Mammary epithelial cell (primary cell): ENCODE data around the gene HBG2.

Source experiments
- CTCF ChIP-seq, 2 donors: IDR thresholded peaks in 1 of 2; conservative IDR thresholded peaks in 1 of 2; 2 replicates each; pipeline ENCODE4 v1.5.1; 2011 to 2012; ENCODE audit warnings: inconsistent platforms in 2 of 2, low read length in 2 of 2, mild to moderate bottlenecking in 2 of 2, control low read depth in 1 of 2, low read depth in 1 of 2; ENCODE audit not compliant: insufficient read depth in 1 of 2; ENCODE audit errors: extremely low read depth in 1 of 2
- EZH2 ChIP-seq: IDR thresholded peaks from 2 replicates; pipeline ENCODE4 v1.6.1; 2012; ENCODE audit warnings: low read length, inconsistent platforms, borderline replicate concordance

- no peak for TF ChIP-seq CTCF (conservative IDR thresholded peaks at IDR 0.05 in 1 of 2, IDR thresholded peaks at IDR 0.05 in 1 of 2; ENCODE audit: extremely low read depth in 1 of 2, insufficient read depth in 1 of 2, low read depth in 1 of 2, low read length in 2 of 2)
- TF ChIP-seq EZH2, result no peak
Measured at GRCh38 chr11:5237420-5237819, 17.2 kb downstream of the HBG2 start.
